ENCODE results near the gene ANKAR. TPM values are rescaled to one million over a fixed set of nuclear protein-coding genes. Genes with fewer than 3 reads are reported as not detected.
"Not testable (repeated sequence)": the region's sequence is repeated elsewhere in the genome, so short reads cannot be mapped to it uniquely, and the experiment has no call there.

Gene ANKAR
- polyA plus RNA-seq, 6 donors from 2014 or later, result 12.6 to 30.9 (median 17.3) TPM

DNA sequence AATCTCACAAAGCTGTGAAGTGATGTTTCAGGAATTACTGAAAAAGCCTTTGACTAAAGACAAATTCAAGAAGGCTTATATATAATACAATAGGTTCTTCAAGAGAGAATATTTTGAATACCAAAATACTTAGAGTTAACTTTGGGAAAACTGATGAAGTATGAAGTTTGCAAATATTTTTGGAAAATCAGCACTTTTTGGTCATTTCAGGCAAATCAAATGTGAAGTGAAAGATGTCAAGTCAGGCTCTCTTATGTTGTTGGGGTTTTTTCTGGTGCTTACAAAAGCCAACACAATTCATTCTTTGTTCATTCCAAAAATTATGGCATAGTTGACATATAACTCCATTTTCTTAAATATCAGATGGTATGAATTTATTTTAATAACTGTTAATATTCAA, 27.9 kb upstream of the ANKAR start:
- peaks cover 0 to 2% (median 0%) of the 10 kb centered on the region in 7 donors for H3K9me3 Mint-ChIP-seq
- H3K36me3 Mint-ChIP-seq, result no peaks in the 10 kb centered on the region
- H3K27me3 Mint-ChIP-seq, result no peaks in the 10 kb centered on the region
- no peak overlapping the region for H3K4me3 Mint-ChIP-seq
- no peaks in the 10 kb centered on the region for H3K4me1 Mint-ChIP-seq
- H3K27ac Mint-ChIP-seq, result no peak overlapping the region
- ATAC-seq (ENCODE audit: low read depth in 2 of 2) (no peak), DNase-seq (no peak)

GRCh38 chr2:189648846-189649509, 25.5 kb upstream of the ANKAR start:
- no peak for DNase-seq
- Mint-ChIP-seq H3K9me3 (peaks cover 0 to 8% (median 0%) of the 10 kb centered on the region in 7 donors), H3K4me3 (no peak overlapping the region), H3K36me3 (no peaks in the 10 kb centered on the region), H3K4me1 (no peaks in the 10 kb centered on the region), H3K27ac (no peak overlapping the region), H3K27me3 (no peaks in the 10 kb centered on the region)
- no peak for ATAC-seq (ENCODE audit: low read depth in 2 of 2)

GRCh38 chr2:189651284-189651683, 23.2 kb upstream of the ANKAR start:
- H3K36me3 Mint-ChIP-seq, result no peaks in the 10 kb centered on the region
- no peak overlapping the region for H3K4me3 Mint-ChIP-seq
- ATAC-seq (ENCODE audit: low read depth in 2 of 2), result no peak
- no peak overlapping the region for H3K27ac Mint-ChIP-seq
- no peaks in the 10 kb centered on the region for H3K27me3 Mint-ChIP-seq
- H3K9me3 Mint-ChIP-seq, result peaks cover 0 to 8% (median 0%) of the 10 kb centered on the region in 7 donors
- no peaks in the 10 kb centered on the region for H3K4me1 Mint-ChIP-seq
- no peak for DNase-seq

DNA sequence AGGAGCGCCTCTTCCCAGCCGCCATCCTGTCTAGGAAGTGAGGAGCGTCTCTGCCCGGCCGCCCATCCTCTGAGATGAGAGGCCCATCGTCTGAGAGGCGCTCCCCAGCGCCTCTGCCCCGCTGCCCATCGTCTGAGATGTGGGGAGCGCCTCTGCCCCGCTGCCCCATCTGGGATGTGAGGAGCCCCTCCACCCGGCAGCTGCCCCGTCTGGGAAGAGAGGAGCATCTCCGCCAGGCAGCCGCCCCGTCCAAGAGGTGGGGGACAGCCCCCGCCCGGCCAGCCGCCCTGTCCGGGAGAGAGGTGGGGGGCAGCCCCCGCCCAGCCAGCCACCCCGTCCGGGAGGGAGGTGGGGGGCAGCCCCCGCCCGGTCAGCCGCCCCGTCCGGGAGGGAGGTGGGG, 21.0 kb upstream of the ANKAR start:
- not testable (repeated sequence) for H3K4me1 Mint-ChIP-seq; ATAC-seq (ENCODE audit: low read depth in 2 of 2); H3K27ac Mint-ChIP-seq; H3K36me3 Mint-ChIP-seq; H3K4me3 Mint-ChIP-seq; DNase-seq; H3K9me3 Mint-ChIP-seq; H3K27me3 Mint-ChIP-seq

DNA sequence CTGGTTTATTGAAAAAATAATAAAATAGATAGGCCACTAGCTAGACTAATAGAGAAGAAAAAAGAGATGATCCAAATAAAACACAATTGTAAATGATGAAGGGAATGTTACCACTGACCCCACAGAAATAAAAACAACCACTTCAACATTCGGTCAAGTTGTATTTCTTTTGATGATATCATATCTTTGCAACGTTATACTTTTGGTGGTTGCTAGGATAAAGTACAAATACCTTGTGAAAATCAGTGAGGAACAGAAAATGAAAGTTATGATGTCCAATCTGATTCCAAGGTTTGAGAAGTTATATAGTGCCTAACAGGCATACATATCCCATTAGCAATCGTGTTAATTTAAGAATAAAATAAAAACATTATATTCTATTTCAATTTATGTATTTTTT, 19.8 kb upstream of the ANKAR start:
- H3K27me3 Mint-ChIP-seq, result no peaks in the 10 kb centered on the region
- peaks cover 0 to 8% (median 0%) of the 10 kb centered on the region in 3 donors for H3K4me1 Mint-ChIP-seq
- ATAC-seq (ENCODE audit: low read depth in 2 of 2) (no peak), DNase-seq (no peak)
- peaks cover 0 to 8% (median 0%) of the 10 kb centered on the region in 7 donors for H3K9me3 Mint-ChIP-seq
- H3K27ac Mint-ChIP-seq, result no peak overlapping the region
- no peaks in the 10 kb centered on the region for H3K36me3 Mint-ChIP-seq
- H3K4me3 Mint-ChIP-seq, result no peak overlapping the region

GRCh38 chr2:189657867-189658266, 16.6 kb upstream of the ANKAR start:
- Mint-ChIP-seq H3K27me3 (no peaks in the 10 kb centered on the region), H3K9me3 (no peaks in the 10 kb centered on the region), H3K4me1 (peaks cover 0 to 8% (median 0%) of the 10 kb centered on the region in 3 donors), H3K27ac (peak overlapping the region in 1 of 6 donors; percentile 56), H3K36me3 (no peaks in the 10 kb centered on the region), H3K4me3 (no peak overlapping the region)
- DNase-seq, result no peak
- ATAC-seq (ENCODE audit: low read depth in 2 of 2), result no peak

DNA sequence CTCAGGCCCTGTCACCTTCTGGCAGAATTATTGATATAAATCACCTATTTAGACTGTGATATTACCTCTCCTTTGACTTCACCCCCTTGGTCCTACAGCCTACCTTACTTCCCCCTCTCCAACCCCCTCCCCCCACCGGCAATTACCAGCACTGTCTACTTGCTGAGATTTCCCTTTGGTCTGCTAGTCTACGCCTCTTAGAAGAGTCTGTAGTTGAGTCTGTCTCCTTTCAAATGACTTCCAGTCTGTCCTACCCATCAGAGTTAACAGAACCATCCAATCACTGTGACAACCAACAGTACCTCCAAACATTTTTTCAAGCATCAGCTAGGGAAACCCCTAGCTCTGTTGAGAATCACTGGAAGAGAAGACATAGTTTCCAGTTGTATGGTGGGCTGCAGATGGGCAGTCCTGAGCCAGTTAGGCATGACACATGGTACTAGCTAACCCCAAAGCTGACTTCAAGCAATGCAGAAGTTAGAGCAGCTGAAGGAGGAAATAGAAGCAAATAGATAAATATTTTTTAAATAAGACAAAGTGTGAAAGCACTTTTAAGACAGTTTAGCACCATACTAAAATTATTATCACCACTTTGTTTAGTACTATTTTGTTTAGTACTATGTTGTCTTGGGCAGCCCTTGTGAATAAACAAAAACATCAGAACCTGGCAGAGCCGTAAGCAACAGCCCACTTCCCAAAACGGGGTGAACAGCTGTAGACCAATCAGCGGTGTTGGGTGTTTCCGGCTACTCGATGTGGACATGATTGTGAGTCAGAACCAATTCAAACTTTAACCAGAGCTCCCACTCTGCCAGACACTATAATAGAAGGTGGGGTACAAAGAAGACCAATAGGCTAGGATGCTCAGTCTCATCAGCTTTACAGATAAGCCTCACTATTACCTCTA, 15.9 kb upstream of the ANKAR start:
- H3K27ac Mint-ChIP-seq, result no peak overlapping the region
- H3K4me3 Mint-ChIP-seq, result no peak overlapping the region
- no peak for ATAC-seq (ENCODE audit: low read depth in 2 of 2)
- peaks cover 1 to 12% (median 1%) of the 10 kb centered on the region in 3 donors for H3K4me1 Mint-ChIP-seq
- no peaks in the 10 kb centered on the region for H3K9me3 Mint-ChIP-seq
- no peaks in the 10 kb centered on the region for H3K27me3 Mint-ChIP-seq
- no peak for DNase-seq
- no peaks in the 10 kb centered on the region for H3K36me3 Mint-ChIP-seq

- H3K4me3 Mint-ChIP-seq, result peak overlapping the region in 1 of 8 donors; percentile 44
- DNase-seq, result no peak
- H3K27me3 Mint-ChIP-seq, result no peaks in the 10 kb centered on the region
- peak overlapping the region in 2 of 6 donors; percentile 3 to 15 for H3K27ac Mint-ChIP-seq
- H3K9me3 Mint-ChIP-seq, result no peaks in the 10 kb centered on the region
- H3K4me1 Mint-ChIP-seq, result peaks cover 3 to 20% (median 9%) of the 10 kb centered on the region in 3 donors
- no peak for ATAC-seq (ENCODE audit: low read depth in 2 of 2)
- no peaks in the 10 kb centered on the region for H3K36me3 Mint-ChIP-seq
These were observed 14.7 kb upstream of the ANKAR start for GRCh38 chr2:189659734-189660133.

DNA sequence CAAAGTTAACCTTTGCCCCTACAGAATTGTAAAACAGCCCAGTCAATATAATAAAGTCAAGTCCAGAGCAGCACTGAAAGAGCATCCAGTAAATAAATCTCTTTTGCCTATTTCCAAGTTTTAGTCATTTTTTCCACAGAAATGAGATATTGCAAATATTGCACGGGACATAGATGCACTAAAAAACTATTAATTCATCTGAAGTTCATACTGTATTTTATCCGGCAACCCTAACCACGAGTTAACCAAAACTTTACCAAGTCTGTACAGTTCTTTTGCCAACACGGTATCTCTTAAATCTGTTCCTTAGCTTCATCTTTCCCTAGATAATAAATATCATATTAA, 13.7 kb upstream of the ANKAR start:
- Mint-ChIP-seq H3K36me3 (no peaks in the 10 kb centered on the region), H3K4me3 (no peak overlapping the region), H3K4me1 (peaks cover 3 to 20% (median 9%) of the 10 kb centered on the region in 3 donors)

GRCh38 chr2:189661148-189661956, 13.1 kb upstream of the ANKAR start, which contains the start of gene ASNSD1:
Gene ASNSD1 (plus strand): TSS chr2:189661459. CDS start chr2:189666133, 4,674 bp downstream.
- H3K27me3 Mint-ChIP-seq, result no peaks in the 10 kb centered on the region
- ATAC-seq (ENCODE audit: low read depth in 2 of 2), result peak; percentile 90 to 91
- no peaks in the 10 kb centered on the region for H3K36me3 Mint-ChIP-seq
- no peak within 1 kb of the TSS for H3K27ac Mint-ChIP-seq
- peak; percentile 99 for DNase-seq
- no peak within 1 kb of the TSS for H3K4me3 Mint-ChIP-seq
- no peaks in the 10 kb centered on the region for H3K9me3 Mint-ChIP-seq
- H3K4me1 Mint-ChIP-seq, result peaks cover 3 to 20% (median 9%) of the 10 kb centered on the region in 3 donors

More for the DNA sequence above, 13.7 kb upstream of the ANKAR start:
- H3K27ac Mint-ChIP-seq, result no peak overlapping the region
- no peaks in the 10 kb centered on the region for H3K9me3 Mint-ChIP-seq
- no peaks in the 10 kb centered on the region for H3K27me3 Mint-ChIP-seq
- no peak for DNase-seq
- ATAC-seq (ENCODE audit: low read depth in 2 of 2), result no peak

- Mint-ChIP-seq H3K9me3 (no peaks in the 10 kb centered on the region), H3K4me1 (peaks cover 6 to 20% (median 9%) of the 10 kb centered on the region in 3 donors), H3K4me3 (no peak overlapping the region), H3K27me3 (no peaks in the 10 kb centered on the region), H3K27ac (no peak overlapping the region), H3K36me3 (no peaks in the 10 kb centered on the region)
- ATAC-seq (ENCODE audit: low read depth in 2 of 2) (no peak), DNase-seq (no peak)
These were observed 12.5 kb upstream of the ANKAR start for GRCh38 chr2:189661957-189662321.

DNA sequence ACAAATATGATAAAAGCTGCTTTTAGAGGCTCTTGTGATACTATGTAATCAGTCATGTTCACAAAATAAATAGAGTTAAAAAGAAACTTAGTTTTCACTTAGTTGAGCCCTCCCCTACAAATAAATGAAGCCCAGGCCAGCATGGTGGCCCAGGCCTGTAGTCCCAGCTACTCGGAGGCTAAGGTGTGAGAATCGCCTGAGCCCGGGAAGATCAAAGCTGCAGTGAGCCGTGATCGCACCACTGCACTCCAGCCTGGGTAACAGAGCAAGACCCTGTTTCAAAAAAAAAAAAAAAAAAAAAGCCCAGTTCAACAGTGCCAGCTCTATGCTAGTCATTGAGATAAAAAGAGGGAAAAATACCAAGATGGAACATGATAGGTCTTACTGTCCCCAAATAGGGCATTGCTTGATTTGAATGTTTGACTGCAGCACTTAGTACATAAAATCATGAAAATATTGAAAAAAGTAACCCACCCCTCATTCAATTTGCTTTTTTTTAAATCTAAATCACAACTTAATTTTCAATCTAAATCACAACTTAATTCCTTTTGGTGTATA, 11.7 kb upstream of the ANKAR start:
- Mint-ChIP-seq H3K27me3 (no peaks in the 10 kb centered on the region), H3K9me3 (no peaks in the 10 kb centered on the region), H3K4me1 (peaks cover 6 to 20% (median 9%) of the 10 kb centered on the region in 3 donors), H3K36me3 (no peaks in the 10 kb centered on the region), H3K27ac (peak overlapping the region in 1 of 6 donors; percentile 9), H3K4me3 (no peak overlapping the region)
- no peak for DNase-seq
- no peak for ATAC-seq (ENCODE audit: low read depth in 2 of 2)

GRCh38 chr2:189663319-189663718, 11.2 kb upstream of the ANKAR start:
- not testable (repeated sequence) for H3K27me3 Mint-ChIP-seq; ATAC-seq (ENCODE audit: low read depth in 2 of 2); H3K36me3 Mint-ChIP-seq; DNase-seq; H3K9me3 Mint-ChIP-seq
- Mint-ChIP-seq H3K4me3 (peak overlapping the region in 6 of 8 donors; percentile 26 to 85 (median 58)), H3K4me1 (peaks cover 6 to 15% (median 9%) of the 10 kb centered on the region in 3 donors), H3K27ac (peak overlapping the region in 1 of 6 donors; percentile 78)

Measured in naive B cell (primary cell).